Neural progenitor cell (in vitro differentiated cells): ENCODE data around the gene GOLM1.
A peak's percentile ranks its signal among the peaks of the same experiment; 100 is the strongest.

Experiments used
- CTCF ChIP-seq: fragments of 200-600 bp; sonication (generic); IDR thresholded peaks from 2 replicates; pipeline ENCODE4 v1.5.1; 2017; ENCODE audit warnings: antibody characterized with exemption, mild to moderate bottlenecking
- EZH2 ChIP-seq: fragments of 200-600 bp; sonication (generic); IDR thresholded peaks from 2 replicates; pipeline ENCODE4 v1.6.1; 2017; ENCODE audit warnings: antibody characterized with exemption, mild to moderate bottlenecking, moderate library complexity
- EZH2phosphoT487 ChIP-seq: fragments of 200-600 bp; sonication (generic); IDR thresholded peaks from 2 replicates; pipeline ENCODE4 v1.6.1; 2017; ENCODE audit warnings: antibody characterized with exemption

DNA sequence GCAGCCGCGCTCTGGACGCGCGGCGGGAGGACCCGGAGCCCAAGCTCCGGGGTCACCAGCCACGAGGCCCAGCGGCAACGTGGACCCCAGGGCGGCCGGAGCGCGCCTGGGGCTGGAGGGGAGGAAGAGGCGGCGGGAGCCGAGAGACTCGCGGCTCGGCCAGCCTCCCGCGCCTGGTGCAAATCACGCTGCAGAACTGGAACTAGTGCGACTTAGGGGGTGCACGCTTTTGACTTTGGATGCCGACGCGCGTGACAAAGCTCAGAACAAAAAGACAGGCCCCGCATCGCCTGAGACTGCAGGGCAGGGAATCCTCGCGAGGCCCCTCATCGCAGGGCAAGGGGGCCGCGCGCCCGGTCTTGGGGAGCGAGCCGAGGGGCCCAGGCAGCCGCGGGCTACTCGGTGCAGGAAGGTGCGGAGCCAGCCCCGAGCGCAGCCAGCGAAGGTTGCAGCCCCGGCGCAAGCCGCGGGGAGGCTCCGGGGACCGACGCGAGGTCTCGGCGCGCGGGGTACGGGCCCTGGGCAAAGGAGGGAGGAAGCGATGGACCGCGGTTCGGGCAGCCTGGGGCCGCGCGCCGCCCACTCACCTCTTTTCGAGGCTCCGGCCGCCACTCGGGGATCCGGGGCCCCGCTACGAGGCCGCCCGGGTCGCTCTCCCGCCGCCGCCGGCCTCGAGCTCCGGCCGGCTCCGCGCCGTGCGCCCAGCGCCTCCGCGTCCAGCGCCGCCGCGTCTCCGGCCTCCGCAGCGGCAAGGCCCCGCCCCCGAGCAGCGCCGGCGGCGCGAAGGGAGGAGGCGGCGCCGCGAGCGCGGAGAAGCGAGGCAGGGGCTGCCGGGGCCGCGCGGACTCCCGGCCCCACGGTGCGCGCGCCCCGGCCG is at the start of gene GOLM1:
- peak; percentile 7 for TF ChIP-seq CTCF
- TF ChIP-seq EZH2phosphoT487: no peak
- no peak for TF ChIP-seq EZH2
